Neutrophil (primary cell): ENCODE measurements around the gene MORN3.
"Not testable (repeated sequence)": the region's sequence is repeated elsewhere in the genome, so short reads cannot be mapped to it uniquely, and the experiment has no call there.

Experiments used
- H3K27ac ChIP-seq: fragments of 200-600 bp; sonication (generic); 2 replicates; pipeline ENCODE4 v1.5.1; 2016; ENCODE audit warnings: mild to moderate bottlenecking, moderate library complexity
- H3K27me3 ChIP-seq: fragments of 200-600 bp; sonication (generic); 2 replicates; pipeline ENCODE4 v1.6.0; 2016; ENCODE audit warnings: mild to moderate bottlenecking
- H3K36me3 ChIP-seq: fragments of 200-600 bp; sonication (generic); 2 replicates; pipeline ENCODE4 v1.5.1; 2017
- H3K4me1 ChIP-seq, 2 experiments: fragments of 200-600 bp in 1 of 2; sonication (generic) in 1 of 2; 1 replicate in 1 of 2; 2 replicates in 1 of 2; pipeline versions ENCODE4 v1.5.1 to v1.6.1; 2013 to 2016; ENCODE audit warnings: low read depth in 1 of 2, low read length in 1 of 2, mild to moderate bottlenecking in 1 of 2, moderate library complexity in 1 of 2; ENCODE audit not compliant: control insufficient read depth in 1 of 2, insufficient read depth in 1 of 2
- H3K4me3 ChIP-seq, 2 experiments: fragments of 200-600 bp in 1 of 2; sonication (generic) in 1 of 2; 1 replicate in 1 of 2; 2 replicates in 1 of 2; pipeline ENCODE4 v1.5.1; 2013 to 2016; ENCODE audit warnings: low read depth in 1 of 2, low read length in 1 of 2, mild to moderate bottlenecking in 1 of 2, moderate library complexity in 1 of 2
- H3K9me3 ChIP-seq: fragments of 200-600 bp; sonication (generic); 2 replicates; pipeline ENCODE4 v1.5.1; 2016
- TF ChIP-seq, protein P1 (sequence below): fragments of 200-600 bp; sonication (generic); IDR thresholded peaks from 2 replicates; pipeline ENCODE4 v1.5.1; 2016; ENCODE audit warnings: antibody characterized with exemption

Gene MORN3

GRCh38 chr12:121693155-121693687 lies 23.8 kb upstream of the MORN3 start:
- Histone ChIP-seq H3K36me3 (no peaks in the 10 kb centered on the region), H3K4me3 (no peak overlapping the region), H3K9me3 (no peaks in the 10 kb centered on the region), H3K27me3 (no peaks in the 10 kb centered on the region), H3K27ac (no peak overlapping the region), H3K4me1 (peaks cover 0 to 3% of the 10 kb centered on the region in 2 experiments)
- TF ChIP-seq, protein P1, sequence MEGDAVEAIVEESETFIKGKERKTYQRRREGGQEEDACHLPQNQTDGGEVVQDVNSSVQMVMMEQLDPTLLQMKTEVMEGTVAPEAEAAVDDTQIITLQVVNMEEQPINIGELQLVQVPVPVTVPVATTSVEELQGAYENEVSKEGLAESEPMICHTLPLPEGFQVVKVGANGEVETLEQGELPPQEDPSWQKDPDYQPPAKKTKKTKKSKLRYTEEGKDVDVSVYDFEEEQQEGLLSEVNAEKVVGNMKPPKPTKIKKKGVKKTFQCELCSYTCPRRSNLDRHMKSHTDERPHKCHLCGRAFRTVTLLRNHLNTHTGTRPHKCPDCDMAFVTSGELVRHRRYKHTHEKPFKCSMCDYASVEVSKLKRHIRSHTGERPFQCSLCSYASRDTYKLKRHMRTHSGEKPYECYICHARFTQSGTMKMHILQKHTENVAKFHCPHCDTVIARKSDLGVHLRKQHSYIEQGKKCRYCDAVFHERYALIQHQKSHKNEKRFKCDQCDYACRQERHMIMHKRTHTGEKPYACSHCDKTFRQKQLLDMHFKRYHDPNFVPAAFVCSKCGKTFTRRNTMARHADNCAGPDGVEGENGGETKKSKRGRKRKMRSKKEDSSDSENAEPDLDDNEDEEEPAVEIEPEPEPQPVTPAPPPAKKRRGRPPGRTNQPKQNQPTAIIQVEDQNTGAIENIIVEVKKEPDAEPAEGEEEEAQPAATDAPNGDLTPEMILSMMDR = no peak

GRCh38 chr12:121692744-121693143 lies 23.3 kb upstream of the MORN3 start:
- H3K27me3 ChIP-seq, H3K4me3 ChIP-seq, H3K36me3 ChIP-seq, H3K9me3 ChIP-seq, H3K27ac ChIP-seq, H3K4me1 ChIP-seq: not testable (repeated sequence)

- H3K4me1 ChIP-seq = peaks cover 4 to 12% of the 10 kb centered on the region in 2 experiments
- no peaks in the 10 kb centered on the region for H3K9me3 ChIP-seq
- no peaks in the 10 kb centered on the region for H3K36me3 ChIP-seq
- H3K27ac ChIP-seq = no peak overlapping the region
- H3K4me3 ChIP-seq = no peak overlapping the region
- TF ChIP-seq, protein P1 = no peak
- H3K27me3 ChIP-seq = no peaks in the 10 kb centered on the region
Measured at GRCh38 chr12:121689430-121689829, 20.0 kb upstream of the MORN3 start.

GRCh38 chr12:121688966-121689365 lies 19.5 kb upstream of the MORN3 start:
- H3K27ac ChIP-seq = no peak overlapping the region
- H3K9me3 ChIP-seq = no peaks in the 10 kb centered on the region
- no peak overlapping the region for H3K4me3 ChIP-seq
- no peaks in the 10 kb centered on the region for H3K36me3 ChIP-seq
- TF ChIP-seq, protein P1 = no peak
- no peaks in the 10 kb centered on the region for H3K27me3 ChIP-seq
- peaks cover 4 to 12% of the 10 kb centered on the region in 2 experiments for H3K4me1 ChIP-seq

DNA sequence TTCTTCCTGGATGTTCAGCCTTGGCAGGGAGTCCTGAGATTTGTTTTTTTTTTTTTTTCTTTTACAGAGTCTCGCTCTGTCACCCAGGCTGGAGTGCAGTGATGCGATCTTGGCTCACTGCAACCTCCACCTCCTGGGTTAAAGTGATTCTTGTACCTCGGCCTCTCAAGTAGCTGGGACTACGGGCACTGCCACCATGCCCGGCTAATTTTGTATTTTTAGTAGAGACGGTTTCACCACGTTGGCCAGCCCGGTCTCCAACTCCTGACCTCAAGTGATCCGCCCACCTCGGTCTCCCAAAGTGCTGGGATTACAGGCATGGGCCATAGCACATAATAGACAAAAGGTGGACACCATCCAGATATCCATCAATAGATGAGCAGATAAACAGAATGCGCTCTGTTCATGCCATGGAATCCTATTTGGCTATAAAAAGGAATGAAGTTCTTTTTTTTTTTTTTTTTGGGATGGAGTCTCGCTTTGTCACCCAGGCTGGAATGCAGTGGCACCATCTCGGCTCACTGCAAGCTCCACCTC lies 10.3 kb upstream of the MORN3 start:
- not testable (repeated sequence) for H3K4me3 ChIP-seq, H3K27ac ChIP-seq, H3K27me3 ChIP-seq, H3K36me3 ChIP-seq, H3K9me3 ChIP-seq
- peaks cover 8 to 12% of the 10 kb centered on the region in 2 experiments for H3K4me1 ChIP-seq

DNA sequence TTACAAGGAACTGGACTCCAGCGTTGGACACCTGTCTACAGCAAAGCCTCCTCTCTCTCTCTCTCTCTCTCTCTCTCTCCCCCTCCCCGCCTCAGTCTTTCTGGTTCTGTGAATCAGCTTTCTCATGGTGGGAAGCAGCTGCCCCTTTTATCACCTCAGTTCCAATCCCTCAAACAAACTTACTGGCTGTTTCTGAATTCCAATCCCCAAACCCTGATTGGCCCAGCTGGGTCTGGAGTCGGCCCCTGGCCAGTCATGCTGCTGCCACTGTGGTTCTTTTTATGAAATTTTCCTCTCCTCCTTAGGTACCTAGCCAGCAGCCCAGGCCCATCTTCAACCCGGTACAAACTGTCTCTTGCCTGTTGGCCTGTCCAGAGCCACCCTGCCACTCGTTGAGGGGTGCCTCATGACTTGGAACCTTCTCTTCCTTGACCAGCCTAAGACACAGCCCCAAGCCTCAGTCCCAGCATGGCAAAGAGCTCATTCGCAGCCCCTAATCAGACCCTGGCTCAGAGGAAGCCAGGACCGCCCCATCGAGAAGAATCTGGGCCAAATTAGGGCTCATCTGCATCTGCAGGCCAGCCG lies 9.4 kb upstream of the MORN3 start:
- no peaks in the 10 kb centered on the region for H3K27me3 ChIP-seq
- no peak overlapping the region for H3K27ac ChIP-seq
- H3K4me3 ChIP-seq = no peak overlapping the region
- peaks cover 8 to 12% of the 10 kb centered on the region in 2 experiments for H3K4me1 ChIP-seq
- H3K36me3 ChIP-seq = no peaks in the 10 kb centered on the region
- TF ChIP-seq, protein P1 = no peak
- no peaks in the 10 kb centered on the region for H3K9me3 ChIP-seq
